ENCODE measurements around the gene ABTB2. TPM values are rescaled to one million over a fixed set of nuclear protein-coding genes. Genes with fewer than 3 reads are reported as not detected.

The ABTB2 gene
- total and polyA plus RNA-seq, 10 of the 15 experiments (the other 5 are each of a cell fraction or from before 2014, with no cell fraction given) = 0.13 to 2.1 (median 0.72) TPM

DNA sequence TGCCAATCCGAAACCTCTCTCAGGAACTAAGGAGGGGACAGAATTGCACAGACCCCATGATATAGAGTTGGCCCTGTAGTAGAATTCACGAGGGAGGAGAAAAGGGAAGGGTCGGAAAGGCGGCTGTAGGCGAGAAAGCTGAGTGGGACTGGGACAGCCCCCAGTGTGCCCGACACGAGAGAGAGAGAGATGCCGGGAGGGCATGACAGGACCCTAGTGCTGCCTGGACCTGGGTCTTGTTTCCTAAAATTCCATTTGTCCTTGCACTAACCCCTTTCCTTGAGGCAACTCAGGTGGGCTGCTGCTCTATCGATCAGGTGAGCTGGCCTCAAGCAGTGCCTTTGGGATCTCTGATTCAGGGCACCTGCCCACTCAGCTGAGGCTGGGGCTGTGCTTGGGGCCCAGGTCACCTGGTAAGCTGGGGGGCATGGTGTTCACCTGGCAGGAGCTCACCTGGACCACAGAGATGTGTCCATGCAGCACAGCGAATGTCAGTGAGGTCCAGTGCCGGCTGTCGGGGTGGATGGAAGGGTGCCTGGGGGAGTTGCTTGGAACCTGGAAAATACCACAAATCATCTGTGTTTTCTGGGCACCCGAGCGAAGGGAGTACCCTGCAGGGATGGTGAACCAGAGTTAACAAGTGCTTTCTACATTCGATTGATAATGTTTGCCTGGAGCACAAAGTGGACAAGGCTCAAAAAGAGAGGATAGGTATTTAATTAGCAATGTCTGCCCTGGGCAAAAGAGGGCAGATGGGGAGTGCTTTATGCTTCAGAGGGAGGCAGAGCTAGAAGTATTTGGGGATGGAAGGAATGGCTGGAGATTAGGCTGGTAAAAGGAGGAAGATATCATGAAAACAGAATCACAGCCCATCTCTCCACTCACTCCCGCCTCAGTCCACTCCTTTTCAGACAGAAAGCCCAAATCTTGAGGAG is 190.7 kb downstream of the ABTB2 start (continued):
- TF ChIP-seq, protein P1, sequence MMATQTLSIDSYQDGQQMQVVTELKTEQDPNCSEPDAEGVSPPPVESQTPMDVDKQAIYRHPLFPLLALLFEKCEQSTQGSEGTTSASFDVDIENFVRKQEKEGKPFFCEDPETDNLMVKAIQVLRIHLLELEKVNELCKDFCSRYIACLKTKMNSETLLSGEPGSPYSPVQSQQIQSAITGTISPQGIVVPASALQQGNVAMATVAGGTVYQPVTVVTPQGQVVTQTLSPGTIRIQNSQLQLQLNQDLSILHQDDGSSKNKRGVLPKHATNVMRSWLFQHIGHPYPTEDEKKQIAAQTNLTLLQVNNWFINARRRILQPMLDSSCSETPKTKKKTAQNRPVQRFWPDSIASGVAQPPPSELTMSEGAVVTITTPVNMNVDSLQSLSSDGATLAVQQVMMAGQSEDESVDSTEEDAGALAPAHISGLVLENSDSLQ (IDR thresholded peaks at IDR 0.05) = no peak
- no peak for TF ChIP-seq ESRRA (IDR thresholded peaks at IDR 0.05; ENCODE audit: low read length)
- no peak for TF ChIP-seq BACH1 (IDR thresholded peaks at IDR 0.05; ENCODE audit: borderline replicate concordance)
- TF ChIP-seq ATF7 (IDR thresholded peaks at IDR 0.05; ENCODE audit: low read depth) = no peak
- no peak for TF ChIP-seq MEF2A (IDR thresholded peaks at IDR 0.05; ENCODE audit: insufficient read depth, low read depth, low read length)
- no peak for TF ChIP-seq CHD2 (IDR thresholded peaks at IDR 0.05; ENCODE audit: borderline replicate concordance, low read depth, low read length)
- TF ChIP-seq, protein P2, sequence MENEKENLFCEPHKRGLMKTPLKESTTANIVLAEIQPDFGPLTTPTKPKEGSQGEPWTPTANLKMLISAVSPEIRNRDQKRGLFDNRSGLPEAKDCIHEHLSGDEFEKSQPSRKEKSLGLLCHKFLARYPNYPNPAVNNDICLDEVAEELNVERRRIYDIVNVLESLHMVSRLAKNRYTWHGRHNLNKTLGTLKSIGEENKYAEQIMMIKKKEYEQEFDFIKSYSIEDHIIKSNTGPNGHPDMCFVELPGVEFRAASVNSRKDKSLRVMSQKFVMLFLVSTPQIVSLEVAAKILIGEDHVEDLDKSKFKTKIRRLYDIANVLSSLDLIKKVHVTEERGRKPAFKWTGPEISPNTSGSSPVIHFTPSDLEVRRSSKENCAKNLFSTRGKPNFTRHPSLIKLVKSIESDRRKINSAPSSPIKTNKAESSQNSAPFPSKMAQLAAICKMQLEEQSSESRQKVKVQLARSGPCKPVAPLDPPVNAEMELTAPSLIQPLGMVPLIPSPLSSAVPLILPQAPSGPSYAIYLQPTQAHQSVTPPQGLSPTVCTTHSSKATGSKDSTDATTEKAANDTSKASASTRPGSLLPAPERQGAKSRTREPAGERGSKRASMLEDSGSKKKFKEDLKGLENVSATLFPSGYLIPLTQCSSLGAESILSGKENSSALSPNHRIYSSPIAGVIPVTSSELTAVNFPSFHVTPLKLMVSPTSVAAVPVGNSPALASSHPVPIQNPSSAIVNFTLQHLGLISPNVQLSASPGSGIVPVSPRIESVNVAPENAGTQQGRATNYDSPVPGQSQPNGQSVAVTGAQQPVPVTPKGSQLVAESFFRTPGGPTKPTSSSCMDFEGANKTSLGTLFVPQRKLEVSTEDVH (IDR thresholded peaks at IDR 0.05; ENCODE audit: low read depth, partially characterized antibody) = no peak
- TF ChIP-seq SPI1 (IDR thresholded peaks at IDR 0.05; ENCODE audit: borderline replicate concordance, insufficient read depth, low read depth, low read length) = no peak
